Renal cortical epithelial cell (primary cell): ENCODE data around the gene TMEM267. TPM values are rescaled to one million over a fixed set of nuclear protein-coding genes. Genes with fewer than 3 reads are reported as not detected.
"Not testable (repeated sequence)": the region's sequence is repeated elsewhere in the genome, so short reads cannot be mapped to it uniquely, and the experiment has no call there.

Source experiments
- DNase-seq: peaks from one replicate; pipeline ENCODE4 v3.0.0-alpha.2; 2011; ENCODE audit warnings: low read depth
- total RNA-seq: library from RNA; depleted of rRNA; stranded (reverse); fragments of >200 nt; gene quantifications from 2 replicates; pipeline ENCODE4 v1.2.3, GENCODE V29; 2014

TMEM267 gene
- total RNA-seq, 1 donor from 2014 or later, result 29.4 TPM

GRCh38 chr5:43456556-43456955 is 27.1 kb downstream of the TMEM267 start:
- DNase-seq, result no peak

- DNase-seq, result not testable (repeated sequence)
These were observed 42.1 kb downstream of the TMEM267 start for GRCh38 chr5:43441575-43441974.

GRCh38 chr5:43437062-43437660 is 46.5 kb downstream of the TMEM267 start:
- no peak for DNase-seq

- no peak for DNase-seq
These were observed 50.3 kb downstream of the TMEM267 start for GRCh38 chr5:43433382-43433781.

- DNase-seq, result peak; percentile 99
These were observed 50.9 kb downstream of the TMEM267 start for GRCh38 chr5:43432486-43433375.

GRCh38 chr5:43429706-43430105 is 54.0 kb downstream of the TMEM267 start:
- DNase-seq, result no peak

- no peak for DNase-seq
These were observed 54.6 kb downstream of the TMEM267 start for GRCh38 chr5:43429016-43429415.

GRCh38 chr5:43427306-43427705 is 56.4 kb downstream of the TMEM267 start:
- DNase-seq, result peak; percentile 54

- peak; percentile 97 for DNase-seq
These were observed 57.7 kb downstream of the TMEM267 start for GRCh38 chr5:43425983-43426382.

GRCh38 chr5:43423086-43423485 is 60.6 kb downstream of the TMEM267 start:
- peak; percentile 59 for DNase-seq

- DNase-seq, result peak; percentile 96
These were observed 61.5 kb downstream of the TMEM267 start for GRCh38 chr5:43422143-43422542.

- DNase-seq, result peak; percentile 42
These were observed 62.1 kb downstream of the TMEM267 start for GRCh38 chr5:43421450-43422133.

- no peak for DNase-seq
These were observed 63.4 kb downstream of the TMEM267 start for GRCh38 chr5:43420241-43420640.

GRCh38 chr5:43418561-43418960 is 65.1 kb downstream of the TMEM267 start:
- no peak for DNase-seq

- no peak for DNase-seq
These were observed 66.8 kb downstream of the TMEM267 start for GRCh38 chr5:43416803-43417394.

- DNase-seq, result no peak
These were observed 67.5 kb downstream of the TMEM267 start for GRCh38 chr5:43415935-43416802.

GRCh38 chr5:43413966-43414365 is 69.7 kb downstream of the TMEM267 start:
- DNase-seq, result no peak

- no peak for DNase-seq
These were observed 71.0 kb downstream of the TMEM267 start for GRCh38 chr5:43412644-43413043.

- no peak for DNase-seq
These were observed 71.5 kb downstream of the TMEM267 start, which contains the start of gene CCL28 for GRCh38 chr5:43412156-43412555. TSS of gene CCL28 (minus strand) at chr5:43412391. CDS start at chr5:43412316, 75 bp downstream.

- no peak for DNase-seq
These were observed 72.2 kb downstream of the TMEM267 start for GRCh38 chr5:43411495-43411894.

- no peak for DNase-seq
These were observed 73.3 kb downstream of the TMEM267 start for GRCh38 chr5:43410414-43410813.
